GM23338 (cell line): ENCODE measurements around the gene ATR. TPM values are rescaled to one million over a fixed set of nuclear protein-coding genes. Genes with fewer than 3 reads are reported as not detected.

Experiments
- polyA plus RNA-seq: library from polyadenylated mRNA; unstranded; fragments of >200 nt; fragmentation: Nextera tagmentation; extraction: Ambion mirVana; gene quantifications from 2 replicates; pipeline ENCODE4 v1.2.1, GENCODE V29; 2016
- small RNA-seq: library from RNA; depleted of rRNA; stranded (forward); fragments of <200 nt; gene quantifications from one replicate; pipeline ENCODE3, GENCODE V24; 2014; ENCODE audit warnings: low replicate concordance
- total RNA-seq: library from RNA; depleted of rRNA; stranded (reverse); fragments of >200 nt; shearing (Covaris generic); gene quantifications from 2 replicates; pipeline ENCODE4 v1.2.3, GENCODE V29; 2014; rRNA removed

The ATR gene
- total and polyA plus RNA-seq, 2 experiments from 2014 or later = 29.7 to 39.1 TPM

Small RNA genes within 50 kb of the gene (small RNA-seq; reads per million reads assigned to genes)
- gene RNA5SP143 (0.17 reads per million), gene RNU1-100P (not detected), gene RNU6-1294P (not detected)

Other genes starting within 250 kb of the ATR start
- gene XRN1, start 130.7 kb downstream of the ATR start, total RNA-seq = 16.6 and 17.0 TPM in 2 replicates
- 10.9 and 13.6 TPM in 2 replicates for gene XRN1, start 130.7 kb downstream of the ATR start, polyA plus RNA-seq
- gene PLS1, start 17.7 kb upstream of the ATR start, total RNA-seq = 39.0 and 42.2 TPM in 2 replicates
- 18.0 and 18.4 TPM in 2 replicates for gene PLS1, start 17.7 kb upstream of the ATR start, polyA plus RNA-seq
- gene TRPC1, start 145.3 kb upstream of the ATR start, total RNA-seq = 36.6 and 51.7 TPM in 2 replicates
- gene TRPC1, start 145.3 kb upstream of the ATR start, polyA plus RNA-seq = 7.0 and 7.3 TPM in 2 replicates